A673 (cell line): ENCODE results near the gene GXYLT1. TPM values are rescaled to one million over a fixed set of nuclear protein-coding genes. Genes with fewer than 3 reads are reported as not detected.

ENCODE experiments used
- BruUV-seq: library from RNA; stranded (reverse); fragments of 400-500 nt; replicated peaks from 2 replicates; lab custom pipeline; 2021; lab: Mats Ljungman, UMichigan
- CTCF ChIA-PET: fragments of 300-600 bp; sonication (Branson Sonifier 250); formaldehyde crosslinking; loops from one replicate; lab custom pipeline; 2022; ENCODE audit warnings: antibody characterized with exemption; lab: Charles Lee
- POLR2A ChIA-PET: fragments of 300-600 bp; sonication (Branson Sonifier 250); formaldehyde crosslinking; loops from one replicate; lab custom pipeline; 2022; ENCODE audit warnings: antibody characterized with exemption; ENCODE audit not compliant: low non-redundant PET; lab: Charles Lee
- DNase-seq: peaks from one replicate; pipeline ENCODE4 v3.0.0-alpha.2; 2015; ENCODE audit warnings: low spot score
- H3K27ac ChIP-seq: fragments of 200-600 bp; sonication (generic); 2 replicates; pipeline ENCODE4 v1.5.1; 2016; ENCODE audit warnings: mixed run types, low read depth, mild to moderate bottlenecking, mixed read lengths, antibody characterized with exemption, low read length; ENCODE audit not compliant: poor library complexity, severe bottlenecking
- H3K27me3 ChIP-seq: fragments of 200-600 bp; sonication (generic); replicated peaks from 2 replicates; pipeline ENCODE4 v1.6.1; 2017; ENCODE audit warnings: mixed run types, low read depth, mild to moderate bottlenecking, mixed read lengths, antibody characterized with exemption, low read length; ENCODE audit not compliant: insufficient read depth, poor library complexity
- H3K36me3 ChIP-seq: fragments of 200-600 bp; sonication (generic); 2 replicates; pipeline ENCODE4 v1.6.1; 2016; ENCODE audit warnings: mixed run types, mild to moderate bottlenecking, mixed read lengths, antibody characterized with exemption, low read length; ENCODE audit not compliant: insufficient read depth, poor library complexity, severe bottlenecking
- H3K4me1 ChIP-seq: fragments of 200-600 bp; sonication (generic); 2 replicates; pipeline ENCODE4 v1.6.1; 2017; ENCODE audit warnings: mixed run types, mild to moderate bottlenecking, mixed read lengths, antibody characterized with exemption, low read length; ENCODE audit not compliant: insufficient read depth, poor library complexity, severe bottlenecking
- H3K4me3 ChIP-seq: fragments of 200-600 bp; sonication (generic); 2 replicates; pipeline ENCODE4 v1.5.1; 2016; ENCODE audit warnings: low read depth, mixed run types, mild to moderate bottlenecking, mixed read lengths, low read length; ENCODE audit not compliant: poor library complexity, severe bottlenecking
- H3K9me3 ChIP-seq: fragments of 200-600 bp; sonication (generic); 2 replicates; pipeline ENCODE4 v1.6.1; 2016; ENCODE audit warnings: mixed run types, low read depth, mild to moderate bottlenecking, mixed read lengths, antibody characterized with exemption, low read length; ENCODE audit not compliant: poor library complexity, severe bottlenecking
- CTCF ChIP-seq: fragments of 300-800, 200-600 bp; sonication (generic); conservative IDR thresholded peaks from 2 replicates; pipeline ENCODE4 v1.5.1; 2017; ENCODE audit warnings: low read depth, mild to moderate bottlenecking, antibody characterized with exemption, low read length, moderate library complexity, mixed read lengths
- EZH2 ChIP-seq: fragments of 200-600 bp; sonication (generic); IDR thresholded peaks from 2 replicates; pipeline ENCODE4 v1.6.1; 2017; ENCODE audit warnings: borderline replicate concordance, low read depth, mild to moderate bottlenecking, mixed read lengths, antibody characterized with exemption, low read length; ENCODE audit not compliant: poor library complexity, severe bottlenecking
- intact Hi-C: fragments of 100-400 bp; cut with micrococcal nuclease; formaldehyde crosslinking; loops from one replicate; pipeline ENCODE4 v1.10.0; 2022; ENCODE audit not compliant: unreplicated experiment
- total RNA-seq: library from RNA; stranded (reverse); gene quantifications from 2 replicates; pipeline ENCODE4 v1.2.3, GENCODE V29; 2021

Gene GXYLT1
- total RNA-seq, 1 experiment from 2014 or later: 25.0 TPM

DNA sequence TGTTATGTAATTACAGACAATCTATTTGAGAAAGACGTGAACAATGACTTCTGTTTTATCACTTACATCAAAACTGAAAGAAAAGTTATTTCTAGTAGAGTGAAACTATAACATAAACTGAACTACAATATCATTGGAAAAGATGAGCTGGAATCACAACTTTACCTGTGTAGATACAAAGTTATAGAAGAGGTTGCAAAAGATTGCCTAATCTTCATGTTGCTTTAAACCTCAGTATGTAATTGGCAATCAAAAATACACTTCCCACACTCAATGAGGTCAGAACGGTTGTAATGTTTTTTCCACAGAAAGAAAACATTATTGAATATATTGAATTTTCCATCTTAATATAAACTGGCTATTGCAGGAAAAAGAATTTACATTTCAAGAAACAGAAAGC lies 37.7 kb upstream of the GXYLT1 start:
- CTCF ChIA-PET: no interaction called here
- no peak for DNase-seq
- intact Hi-C loops: no loop called here
- Histone ChIP-seq H3K9me3 (no peaks in the 10 kb centered on the region), H3K27ac (no peak overlapping the region), H3K36me3 (no peaks in the 10 kb centered on the region), H3K4me3 (no peak overlapping the region), H3K27me3 (no peaks in the 10 kb centered on the region), H3K4me1 (peaks cover 8% of the 10 kb centered on the region)
- BruUV-seq: no TSS peak
- no peak for TF ChIP-seq CTCF
- POLR2A ChIA-PET: no interaction called here

GRCh38 chr12:42180990-42181596 lies 36.4 kb upstream of the GXYLT1 start:
- CTCF ChIA-PET: interaction anchor here (0.6 kb wide), 1 partner anchor 98 kb away, joined by 6 read pairs; no protein-coding TSS in a partner anchor
- POLR2A ChIA-PET: no interaction called here
- intact Hi-C loops: no loop called here
- Histone ChIP-seq H3K4me1 (peaks cover 8% of the 10 kb centered on the region), H3K9me3 (no peaks in the 10 kb centered on the region), H3K27me3 (no peaks in the 10 kb centered on the region), H3K27ac (no peak overlapping the region), H3K36me3 (no peaks in the 10 kb centered on the region), H3K4me3 (no peak overlapping the region)
- peak; percentile 43 for DNase-seq
- no TSS peak for BruUV-seq
- TF ChIP-seq EZH2: no peak
- TF ChIP-seq CTCF: no peak

DNA sequence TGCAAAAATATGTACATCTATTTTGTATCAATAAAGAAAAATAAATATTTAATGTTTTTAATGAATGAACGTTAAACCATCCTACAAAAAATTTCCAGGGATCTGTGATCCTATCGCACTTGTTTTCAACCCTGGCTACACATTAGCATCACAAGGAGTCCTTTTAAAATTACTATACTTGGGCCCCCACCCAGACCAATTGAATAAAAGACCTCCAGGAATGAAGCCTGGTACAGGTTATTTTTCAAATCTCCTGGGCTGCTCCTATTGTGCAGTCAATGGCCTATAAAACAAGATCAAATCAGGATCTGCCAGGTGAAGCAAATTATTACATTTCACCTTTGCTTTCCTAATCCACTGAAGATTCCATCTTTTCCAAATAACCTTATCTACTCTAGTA lies 33.4 kb upstream of the GXYLT1 start:
- intact Hi-C loops: no loop called here
- H3K4me3 ChIP-seq: no peak overlapping the region
- BruUV-seq: no TSS peak
- no peaks in the 10 kb centered on the region for H3K36me3 ChIP-seq
- H3K27me3 ChIP-seq: no peaks in the 10 kb centered on the region
- H3K4me1 ChIP-seq: peaks cover 8% of the 10 kb centered on the region
- no peak for TF ChIP-seq CTCF
- TF ChIP-seq EZH2: no peak
- no peaks in the 10 kb centered on the region for H3K9me3 ChIP-seq
- no peak overlapping the region for H3K27ac ChIP-seq
- ChIA-PET CTCF (no interaction called here), POLR2A (no interaction called here)
- DNase-seq: no peak
